Stimulated activated CD4-positive, alpha-beta T cell treated with anti-CD3 and anti-CD28 coated beads, Interleukin-1b, Interleukin-23, amount 100 ng/mL, for 48 hours (primary cell): ENCODE data around the gene CRADD.
"Not testable (repeated sequence)": the region's sequence is repeated elsewhere in the genome, so short reads cannot be mapped to it uniquely, and the experiment has no call there.

ENCODE experiments used
- DNase-seq: peaks from one replicate; pipeline ENCODE4 v3.0.0-alpha.2; 2020

CRADD gene

DNA sequence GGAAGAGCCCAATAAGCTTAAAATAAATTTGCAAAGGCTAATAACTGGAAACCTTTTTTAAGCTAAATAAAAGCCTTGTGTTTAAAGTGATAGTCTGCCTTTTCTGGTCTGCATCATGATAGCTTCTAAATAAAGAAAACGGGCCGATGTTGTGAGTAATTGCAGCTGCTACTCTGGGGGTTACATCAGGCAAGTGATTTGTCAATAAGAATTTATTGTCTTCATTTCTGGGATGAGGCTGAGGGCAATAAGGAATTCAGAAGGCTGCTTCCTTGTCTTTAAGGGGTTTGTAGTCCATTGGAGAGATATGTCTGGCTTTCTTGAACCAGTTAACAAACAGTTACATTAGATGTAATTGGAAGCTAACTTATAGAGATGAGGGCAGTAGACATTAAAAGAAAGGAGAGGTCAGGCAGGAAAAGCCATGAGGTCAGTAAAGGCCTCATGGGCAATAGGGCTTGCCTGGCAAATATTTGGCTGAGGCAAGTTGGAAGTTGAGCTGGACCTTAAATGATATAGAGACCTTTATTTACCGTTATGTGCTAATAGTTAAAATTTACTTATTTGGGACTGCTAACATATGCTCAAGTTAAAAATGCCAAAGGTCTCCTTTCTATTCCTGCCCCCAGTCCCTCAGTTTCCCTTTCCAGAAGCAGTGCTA, 85.0 kb downstream of the CRADD start:
- DNase-seq, result no peak

DNA sequence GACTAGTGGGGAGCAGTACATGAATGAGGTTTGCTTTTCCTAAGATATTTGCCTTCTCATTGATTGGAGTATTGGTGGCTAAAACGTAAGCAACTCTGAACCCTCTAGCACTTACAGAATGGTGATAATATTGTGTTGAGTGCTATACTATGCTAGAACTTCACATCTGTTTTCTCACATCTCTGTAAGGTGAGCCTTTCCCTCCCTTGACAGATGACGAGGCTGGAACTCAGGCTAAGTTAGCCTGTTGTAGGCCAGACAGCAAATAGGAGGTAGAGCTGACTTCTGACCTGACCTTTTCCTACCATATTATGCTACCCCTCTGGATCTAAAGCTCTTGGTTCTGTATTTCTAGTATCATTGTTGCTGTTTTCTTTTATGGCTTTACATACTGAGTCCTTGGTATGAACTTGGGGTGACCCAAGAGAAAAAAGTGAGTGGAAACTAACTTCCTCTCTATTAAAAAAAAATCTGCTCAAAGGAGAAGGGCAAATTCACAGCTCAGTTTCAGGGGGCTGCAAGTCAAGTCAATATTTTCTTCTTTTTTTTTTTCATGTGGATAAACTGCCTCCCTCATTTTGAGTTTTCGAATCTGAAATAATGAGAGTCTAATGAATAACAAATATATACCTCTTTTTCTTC, 85.9 kb downstream of the CRADD start:
- no peak for DNase-seq

DNA sequence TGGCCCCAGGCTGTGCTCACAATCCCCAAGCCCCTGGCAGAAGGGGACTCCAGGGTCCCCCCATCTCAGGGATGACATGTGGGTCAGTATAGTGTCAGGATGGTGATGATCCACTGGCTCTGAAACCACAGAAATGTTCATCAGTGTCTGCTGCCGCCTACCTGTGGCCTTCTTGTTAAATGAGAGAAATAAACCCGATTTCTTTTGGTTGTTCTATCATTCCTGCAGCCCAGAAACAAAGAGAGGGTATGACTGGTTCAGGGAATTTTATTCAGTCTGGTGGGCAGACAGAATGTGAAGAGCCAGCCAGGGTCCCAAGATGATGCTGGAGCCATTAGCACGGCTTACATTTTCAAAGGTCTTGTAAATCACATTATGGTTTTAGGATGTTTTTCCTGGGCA, 86.6 kb downstream of the CRADD start:
- DNase-seq, result no peak

DNA sequence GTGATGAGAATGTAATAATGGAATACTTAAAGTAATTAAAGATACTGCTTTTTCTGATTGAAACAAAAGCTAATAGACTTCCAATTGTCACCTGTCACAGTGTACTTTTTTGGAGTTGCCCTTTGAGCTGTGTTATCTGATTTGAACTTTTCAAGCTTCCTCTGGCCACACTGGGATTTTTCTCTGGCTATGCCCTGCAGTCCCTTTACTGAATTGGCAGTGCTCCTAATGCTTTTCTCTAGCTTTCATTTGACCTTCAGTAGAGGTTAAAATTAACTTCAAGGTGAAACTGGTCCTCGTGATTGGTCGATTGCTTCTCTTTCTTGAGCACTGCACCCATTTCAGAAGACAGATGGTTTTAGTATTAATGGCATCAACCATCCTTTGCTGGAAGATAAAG, 89.2 kb downstream of the CRADD start:
- DNase-seq, result no peak

DNA sequence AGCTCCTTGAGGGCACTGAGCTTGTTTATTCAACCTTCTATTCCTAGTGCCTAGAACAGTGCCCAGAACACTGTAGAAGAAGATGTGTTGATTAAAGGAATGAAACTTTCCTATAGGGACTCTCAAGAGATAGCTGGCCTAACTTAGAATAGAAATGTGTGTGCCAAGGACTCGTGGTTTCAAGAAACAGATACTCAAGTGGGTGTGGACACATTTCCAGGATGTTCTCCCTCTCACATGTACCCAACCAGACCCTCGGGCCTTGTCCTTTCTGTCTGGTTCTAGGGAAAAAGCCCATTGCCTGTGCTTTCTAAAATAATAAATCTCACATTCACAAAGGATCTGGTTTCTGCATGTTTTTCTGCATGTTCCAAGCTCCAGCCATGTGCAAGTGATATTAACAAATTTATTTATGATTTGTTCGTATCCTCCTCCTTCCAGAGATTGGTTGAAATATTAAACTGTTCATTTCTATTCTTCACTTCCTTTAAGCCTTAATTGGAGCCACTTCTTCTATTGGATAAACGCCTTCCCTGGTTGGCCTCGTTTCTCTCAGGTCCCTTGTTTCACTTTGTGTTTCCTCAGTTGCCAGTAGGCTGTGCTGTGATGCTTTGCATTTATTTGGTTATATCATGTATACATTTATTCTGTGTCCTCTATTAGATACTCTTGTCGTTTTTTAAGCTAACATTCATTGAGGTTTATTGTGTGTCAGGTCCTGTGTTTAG, 89.8 kb downstream of the CRADD start:
- peak; percentile 17 for DNase-seq

DNA sequence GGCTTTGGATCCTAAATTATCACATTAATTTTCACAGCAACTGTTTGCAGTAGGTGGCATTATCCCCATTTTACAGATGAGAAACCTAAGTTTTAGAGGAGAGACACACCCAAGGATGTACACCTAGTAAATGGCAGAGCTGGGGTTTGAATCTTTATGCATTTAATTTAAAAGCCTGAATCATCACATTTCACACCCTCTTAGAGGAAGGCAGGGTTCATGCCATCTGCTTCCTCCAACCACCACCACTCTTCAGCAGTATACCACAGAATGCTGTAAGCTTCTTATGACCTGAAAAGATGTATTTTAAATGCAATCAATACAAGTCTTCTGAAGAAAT, 90.3 kb downstream of the CRADD start:
- DNase-seq, result no peak

DNA sequence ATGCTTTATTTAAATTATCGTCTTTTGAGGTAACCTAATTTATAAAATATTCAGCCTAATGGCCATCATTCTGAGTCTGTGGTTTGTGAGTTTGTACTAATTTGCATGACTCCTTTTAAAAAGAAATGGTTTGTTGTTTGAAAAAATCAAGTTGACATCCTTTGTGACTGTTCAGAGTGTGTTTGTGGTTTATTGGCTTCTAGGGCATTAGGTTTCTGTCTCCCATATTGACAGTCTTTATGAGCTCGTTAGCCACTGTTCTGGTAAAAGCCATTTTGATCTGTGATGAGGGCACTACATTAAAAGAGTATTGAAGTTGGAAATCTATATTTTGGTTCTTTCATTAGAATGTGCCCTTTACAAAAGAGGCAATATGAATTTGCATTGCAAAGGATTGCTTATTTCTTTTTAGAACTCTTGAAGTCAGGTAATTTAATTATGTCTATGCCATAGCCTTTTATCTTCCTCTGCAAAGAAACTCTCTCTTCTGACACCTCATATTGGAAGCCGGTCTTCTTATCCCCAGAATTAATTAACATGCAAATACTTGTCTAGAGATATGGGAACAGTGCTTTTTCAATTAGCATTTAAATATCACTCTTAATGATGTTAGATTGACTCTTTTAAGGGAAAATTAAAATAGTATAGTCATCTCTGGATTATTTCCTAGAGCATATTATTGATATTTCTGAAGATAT, 95.0 kb downstream of the CRADD start:
- DNase-seq, result no peak

DNA sequence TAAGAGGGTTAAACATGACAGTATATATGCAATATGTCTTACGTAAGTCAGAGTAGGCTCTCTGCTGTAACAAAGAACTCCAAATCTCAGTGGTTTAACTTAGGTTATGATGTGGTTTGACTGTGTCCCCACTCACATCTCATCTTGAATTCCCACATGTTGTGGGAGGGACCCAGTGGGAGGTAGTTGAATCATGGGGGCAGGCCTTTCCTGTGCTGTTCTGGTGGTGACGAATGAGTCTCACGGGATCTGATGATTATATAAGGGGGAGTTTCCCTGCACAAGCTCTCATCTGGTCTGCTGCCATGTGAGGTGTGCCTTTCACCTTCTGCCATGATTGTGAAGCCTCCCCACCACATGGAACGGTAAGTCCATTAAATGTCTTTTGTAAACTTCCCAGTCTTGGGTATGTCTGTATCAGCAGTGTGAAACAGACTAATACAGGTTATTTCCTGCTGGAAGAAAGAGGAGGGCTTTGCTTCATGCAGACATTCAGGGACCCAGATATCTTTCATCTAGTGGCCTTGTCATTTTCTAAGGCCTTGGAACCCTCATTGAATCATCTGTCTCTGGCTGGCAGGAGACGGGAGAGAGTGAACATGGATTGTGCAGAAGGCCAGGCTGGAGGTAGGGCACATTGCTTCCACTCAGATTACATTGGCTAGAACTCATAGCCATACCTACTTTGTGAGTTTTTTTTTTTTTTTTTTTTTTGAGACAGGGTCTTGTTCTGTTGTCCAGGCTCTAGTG, 96.1 kb downstream of the CRADD start:
- DNase-seq, result peak; percentile 72

DNA sequence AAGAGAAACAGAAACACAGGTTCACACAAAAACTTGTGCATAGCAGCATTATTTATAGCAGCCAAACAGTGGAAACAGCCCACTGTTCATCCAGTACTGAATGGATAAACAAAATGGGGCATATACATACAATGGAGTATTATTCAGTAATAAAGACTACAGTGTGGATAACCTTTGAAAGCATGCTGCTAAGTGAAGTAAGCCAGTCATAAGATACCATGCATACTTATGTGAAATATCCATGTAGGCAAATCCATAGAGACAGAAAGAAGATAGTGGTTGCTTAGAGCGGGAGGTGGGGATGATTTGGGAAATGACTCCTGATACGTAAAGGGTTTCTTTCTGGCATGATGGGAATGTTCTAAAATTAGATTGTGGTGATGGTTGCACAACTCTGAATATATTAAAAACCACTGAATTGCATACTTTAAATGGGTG, 99.4 kb downstream of the CRADD start:
- DNase-seq, result no peak

DNA sequence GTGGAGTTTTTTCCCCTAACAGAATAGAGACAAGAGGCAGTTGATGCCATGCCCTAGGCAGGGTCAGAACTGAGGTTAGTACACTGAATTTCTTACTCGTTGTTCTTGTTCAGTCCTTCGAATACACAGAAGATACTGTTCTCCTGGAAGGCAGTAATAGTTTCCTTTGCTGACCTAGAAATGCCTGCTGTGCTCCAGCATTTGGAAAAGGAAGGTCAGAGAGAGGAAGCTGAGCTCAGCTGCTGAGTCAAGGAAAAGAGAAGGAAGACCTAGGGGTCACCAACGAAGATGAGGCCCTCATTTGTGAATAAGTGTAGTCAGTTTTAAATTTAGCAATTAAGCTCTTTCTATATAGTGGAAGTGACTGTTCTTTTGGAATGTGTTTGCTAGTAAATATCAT, 100.1 kb downstream of the CRADD start:
- no peak for DNase-seq

DNA sequence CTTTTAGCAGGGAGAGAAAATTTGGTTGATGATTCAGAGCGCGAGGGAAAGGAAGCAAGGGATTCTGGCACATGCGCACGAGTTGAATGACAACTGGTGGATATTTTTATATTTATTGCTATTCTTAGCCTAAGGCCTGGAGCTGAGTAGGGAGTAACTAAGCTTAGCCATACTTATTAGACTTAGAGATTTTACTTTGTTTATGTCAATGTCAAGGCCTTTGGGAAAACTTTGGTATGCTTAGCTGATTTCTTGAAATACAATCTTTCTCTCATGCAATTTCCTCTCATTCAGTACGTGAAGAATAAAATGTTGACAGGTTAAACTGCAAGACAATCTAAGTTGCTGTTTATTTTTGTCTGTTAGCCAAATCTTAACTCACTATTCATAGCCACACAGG, 101.1 kb downstream of the CRADD start:
- no peak for DNase-seq

DNA sequence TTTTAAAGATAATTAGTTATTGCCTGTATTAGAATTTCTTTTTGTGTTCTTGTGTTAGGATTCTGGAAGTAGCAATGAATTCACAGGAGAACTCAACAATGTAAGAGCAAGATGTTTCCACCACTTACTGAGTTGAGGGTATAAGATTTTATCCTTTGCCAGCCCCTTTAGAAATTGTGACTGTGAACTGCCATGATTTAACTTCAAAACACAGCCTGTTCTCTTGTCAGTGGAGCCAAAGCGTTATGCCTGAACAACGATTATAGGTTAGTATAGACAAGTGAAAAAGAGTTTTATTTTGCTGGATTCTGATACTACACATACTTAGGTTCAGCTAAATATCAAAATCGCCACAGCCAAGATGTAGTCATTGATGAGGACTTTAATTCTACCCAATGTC, 101.6 kb downstream of the CRADD start:
- DNase-seq, result no peak

DNA sequence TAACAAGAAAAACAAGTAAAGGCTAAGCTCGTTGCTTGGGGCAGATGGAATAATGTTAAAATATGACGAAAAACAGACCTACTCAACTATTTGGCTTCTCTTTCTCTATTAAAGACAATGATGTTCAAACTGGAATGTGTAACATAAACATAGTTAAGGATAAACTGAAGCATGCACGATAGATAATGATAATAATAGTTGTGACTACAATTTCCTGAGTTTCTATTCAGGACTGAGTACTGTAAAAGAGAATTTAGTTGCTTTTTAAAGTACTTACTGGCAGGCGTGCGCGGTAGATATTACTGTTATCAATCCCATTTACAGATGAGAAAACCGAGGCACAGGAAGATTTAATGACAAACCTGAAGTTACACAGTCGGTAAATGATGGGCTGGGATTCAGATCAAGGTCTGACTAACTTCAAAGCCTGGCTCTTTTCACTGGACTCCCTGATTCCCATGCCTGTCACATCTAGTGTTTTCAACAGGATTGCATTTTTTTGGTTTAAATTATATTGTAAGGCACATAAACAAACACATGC, 103.0 kb downstream of the CRADD start:
- no peak for DNase-seq

DNA sequence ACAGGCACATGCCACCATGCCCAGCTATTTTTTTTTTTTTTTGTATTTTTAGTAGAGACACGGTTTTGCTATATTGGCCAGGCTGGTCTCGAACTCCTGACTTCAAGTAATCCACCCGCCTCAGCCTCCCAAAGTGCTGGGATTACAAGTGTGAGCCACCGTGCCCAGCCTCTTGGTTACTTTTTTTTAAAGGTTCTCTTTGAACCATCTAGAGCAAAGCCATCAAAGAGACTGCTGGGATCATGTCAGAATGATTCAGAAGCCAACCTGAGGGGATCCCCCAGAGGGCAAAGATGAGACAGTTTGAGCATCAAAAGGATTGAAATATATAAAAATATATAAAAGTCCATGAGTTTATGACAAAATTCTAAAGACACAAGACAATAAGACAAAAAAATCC, 103.7 kb downstream of the CRADD start:
- peak; percentile 62 for DNase-seq

DNA sequence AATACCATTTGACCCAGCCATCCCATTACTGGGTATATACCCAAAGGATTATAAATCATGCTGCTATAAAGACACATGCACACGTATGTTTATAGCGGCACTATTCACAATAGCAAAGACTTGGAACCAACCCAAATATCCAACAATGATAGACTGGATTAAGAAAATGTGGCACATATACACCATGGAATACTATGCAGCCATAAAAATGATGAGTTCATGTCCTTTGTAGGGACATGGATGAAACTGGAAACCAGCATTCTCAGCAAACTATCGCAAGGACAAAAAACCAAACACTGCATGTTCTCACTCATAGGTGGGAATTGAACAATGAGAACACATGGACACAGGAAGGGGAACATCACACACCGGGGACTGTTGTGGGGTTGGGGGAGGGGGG, 104.8 kb downstream of the CRADD start:
- DNase-seq, result not testable (repeated sequence)

DNA sequence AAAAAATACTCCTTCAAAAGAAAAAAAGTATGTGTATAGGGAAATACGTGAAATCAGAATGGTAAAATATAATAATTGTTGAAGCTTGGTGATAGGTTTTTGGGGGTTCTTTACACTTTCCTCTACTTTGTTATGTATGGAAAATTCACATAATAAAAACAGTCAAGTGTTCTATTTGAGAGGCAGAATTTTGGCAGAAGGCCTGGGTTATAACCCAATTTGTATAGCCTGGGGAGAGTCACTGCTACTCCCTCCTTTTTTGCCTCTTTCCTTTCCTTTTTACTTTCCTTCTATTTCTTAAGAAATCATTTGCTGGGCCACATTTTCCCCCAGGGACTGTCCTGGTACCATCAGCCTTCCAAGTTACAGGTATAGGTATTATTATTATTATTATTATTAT, 105.7 kb downstream of the CRADD start:
- no peak for DNase-seq

DNA sequence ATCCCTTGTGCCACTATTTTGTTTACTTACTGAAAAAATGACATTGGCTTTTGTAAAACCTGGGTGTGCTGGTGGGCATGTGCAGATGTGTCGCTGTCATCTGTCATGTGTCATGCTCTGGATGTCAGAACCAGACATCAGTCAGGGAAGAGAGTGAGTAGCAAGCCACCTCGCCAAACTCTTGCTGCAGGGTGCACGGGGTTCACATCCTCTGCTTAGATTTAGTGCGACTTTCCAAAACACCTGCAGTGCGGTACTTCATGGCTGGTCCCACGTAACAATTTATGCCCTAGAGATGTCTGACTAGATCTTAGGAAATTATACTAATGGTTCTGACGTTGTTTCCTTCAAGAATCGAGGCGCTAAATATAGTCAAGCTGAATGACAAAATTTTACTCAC, 106.7 kb downstream of the CRADD start:
- peak; percentile 75 for DNase-seq

DNA sequence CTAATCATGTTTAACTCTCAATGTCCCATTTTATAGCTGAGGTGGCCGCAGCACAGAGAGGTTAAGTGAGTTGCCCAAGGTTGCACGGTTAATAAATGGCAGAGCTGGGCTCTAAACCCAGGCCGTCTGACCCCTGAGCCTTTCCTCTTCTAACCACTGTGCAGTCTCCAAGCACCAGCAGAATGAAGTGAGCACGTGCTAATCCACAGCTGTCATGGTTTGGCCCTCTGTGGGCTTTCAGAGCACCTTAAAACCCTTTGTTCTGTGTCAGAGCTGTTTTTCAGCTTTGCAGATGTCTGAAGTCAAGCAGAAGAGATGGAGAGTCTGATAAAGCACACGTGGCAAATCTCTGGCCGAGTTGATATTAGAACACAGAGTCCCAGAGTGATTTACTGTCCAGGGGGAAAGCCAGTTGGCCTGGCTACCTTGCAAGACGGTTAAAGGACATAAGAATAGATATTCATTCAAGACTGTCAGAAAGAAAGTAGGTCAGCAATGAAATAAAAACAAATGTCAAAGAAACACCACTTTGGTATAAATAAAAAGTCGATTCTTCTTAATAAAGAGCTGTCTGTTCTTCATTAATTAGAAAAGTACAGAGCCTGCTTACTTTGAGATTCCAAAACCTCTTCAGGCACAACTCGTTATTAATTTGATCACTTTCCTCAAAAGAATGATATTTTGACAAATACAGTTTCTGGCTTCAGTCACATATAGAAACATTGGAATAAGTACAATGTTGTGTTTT, 107.3 kb downstream of the CRADD start:
- peak; percentile 18 for DNase-seq

DNA sequence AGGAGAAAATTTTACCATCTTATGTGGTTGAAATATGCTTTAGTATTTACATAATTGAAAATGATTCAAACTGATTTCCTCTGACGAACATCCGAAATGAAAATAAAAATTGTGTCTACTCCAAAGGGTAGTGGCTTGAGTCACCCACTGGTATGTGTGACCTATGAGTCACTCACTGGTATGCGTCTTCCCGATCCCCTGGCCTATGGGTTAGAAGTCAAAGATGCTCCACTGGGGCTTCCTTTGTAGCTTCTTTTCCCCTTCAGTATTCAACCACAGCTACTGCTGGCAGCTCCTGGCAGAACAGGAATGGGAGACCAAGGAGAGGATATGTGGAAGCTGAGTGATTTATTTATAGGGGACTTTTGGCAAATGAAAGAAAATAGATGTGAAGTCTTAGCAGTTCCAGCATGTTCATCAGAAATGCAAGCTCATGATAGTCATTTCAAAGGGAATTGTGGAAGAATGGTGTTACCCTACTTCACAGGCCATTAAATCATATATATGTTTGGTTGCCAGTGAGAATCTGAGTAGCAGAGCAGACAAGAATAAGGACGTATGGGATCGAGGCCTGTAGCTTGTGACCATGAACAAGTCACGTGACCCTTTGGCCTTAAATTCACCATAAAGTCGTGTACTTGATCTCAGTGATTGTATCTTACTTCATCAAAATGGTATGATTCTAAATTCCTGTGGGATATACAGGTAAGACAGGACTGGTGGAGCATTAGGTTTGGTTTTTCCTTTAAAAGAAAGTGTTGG, 108.3 kb downstream of the CRADD start:
- peak; percentile 67 for DNase-seq

DNA sequence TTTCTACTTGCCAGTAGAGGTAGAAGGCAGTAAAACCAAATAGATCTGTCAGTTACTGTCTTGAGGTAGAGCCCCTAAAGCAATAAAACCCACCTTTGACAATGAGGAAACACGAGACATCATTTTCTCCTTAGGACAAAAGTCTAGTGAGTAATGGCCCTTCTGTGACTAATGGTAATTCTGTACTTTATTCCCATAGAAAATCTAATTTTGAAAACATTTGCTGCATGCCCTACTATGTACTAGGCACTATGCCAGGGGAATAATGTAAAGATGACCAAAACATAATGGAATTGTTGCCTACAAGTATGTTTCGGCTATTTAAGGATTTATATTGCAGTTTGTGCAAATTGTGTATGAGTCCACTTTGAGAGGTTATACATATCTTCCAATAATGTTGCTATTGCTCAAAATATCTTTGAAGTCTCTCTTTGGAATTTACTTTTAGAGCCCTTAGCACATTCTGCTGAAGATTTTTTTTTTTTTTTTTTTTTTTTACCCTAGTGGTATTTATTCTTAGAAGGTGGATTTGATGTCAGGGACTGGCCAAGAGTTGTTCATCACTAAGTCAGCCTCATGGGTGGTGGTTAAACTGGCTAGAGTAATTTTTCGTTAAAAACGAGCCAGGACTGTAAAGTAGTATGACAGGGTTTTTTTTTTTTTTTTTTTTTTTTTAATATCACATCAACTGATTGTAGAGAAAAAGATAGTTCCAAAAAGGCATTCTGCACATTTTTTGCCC, 109.7 kb downstream of the CRADD start:
- no peak for DNase-seq
